WTC11 (cell line): ENCODE data around the gene CCDC89.

Experiments
- CREM ChIP-seq: sonication (generic); formaldehyde crosslinking; IDR thresholded peaks from 2 replicates; pipeline ENCODE4 v1.8.1; 2022; ENCODE audit warnings: mild to moderate bottlenecking, missing genetic modification reagents, moderate library complexity
- ESRRA ChIP-seq: sonication (generic); formaldehyde crosslinking; IDR thresholded peaks from 2 replicates; pipeline ENCODE4 v1.8.1; 2022; ENCODE audit warnings: mild to moderate bottlenecking, missing genetic modification reagents, borderline replicate concordance
- GABPB1 ChIP-seq: sonication (generic); formaldehyde crosslinking; IDR thresholded peaks from 2 replicates; pipeline ENCODE4 v1.8.1; 2023; ENCODE audit warnings: mild to moderate bottlenecking, missing genetic modification reagents
- KAT7 ChIP-seq: sonication (generic); formaldehyde crosslinking; IDR thresholded peaks from 2 replicates; pipeline ENCODE4 v1.8.1; 2023; ENCODE audit warnings: missing genetic modification reagents, mild to moderate bottlenecking, borderline replicate concordance
- NR2C2 ChIP-seq: sonication (generic); formaldehyde crosslinking; IDR thresholded peaks from 2 replicates; pipeline ENCODE4 v1.8.0; 2022; ENCODE audit warnings: mild to moderate bottlenecking, missing genetic modification reagents
- RELA ChIP-seq: sonication (generic); formaldehyde crosslinking; IDR thresholded peaks from 2 replicates; pipeline ENCODE4 v1.8.1; 2022; ENCODE audit warnings: missing genetic modification reagents, mild to moderate bottlenecking, borderline replicate concordance
- SP1 ChIP-seq: sonication (generic); formaldehyde crosslinking; conservative IDR thresholded peaks from 2 replicates; pipeline ENCODE4 v1.8.1; 2022; ENCODE audit warnings: missing genetic modification reagents
- TF ChIP-seq, protein P1 (sequence below): fragments of 200-600 bp; IDR thresholded peaks from 2 replicates; pipeline ENCODE4 v1.8.0; 2022; ENCODE audit warnings: antibody characterized with exemption
- TF ChIP-seq, protein P2 (sequence below): sonication (generic); formaldehyde crosslinking; IDR thresholded peaks from 2 replicates; pipeline ENCODE4 v1.8.1; 2023; ENCODE audit warnings: mild to moderate bottlenecking, moderate library complexity, missing genetic modification reagents
- TF ChIP-seq, protein P3 (sequence below): sonication (generic); formaldehyde crosslinking; IDR thresholded peaks from 2 replicates; pipeline ENCODE4 v1.8.0; 2022; ENCODE audit warnings: mild to moderate bottlenecking, missing genetic modification reagents
- TF ChIP-seq, protein P4 (sequence below): sonication (generic); formaldehyde crosslinking; conservative IDR thresholded peaks from 2 replicates; pipeline ENCODE4 v1.8.1; 2022; ENCODE audit warnings: mild to moderate bottlenecking, missing genetic modification reagents
- TF ChIP-seq, protein P5 (sequence below): fragments of 250-450 bp; sonication (Bioruptor Pico); conservative IDR thresholded peaks from 2 replicates; pipeline ENCODE4 v1.9.0; 2021; ENCODE audit warnings: mild to moderate bottlenecking

DNA sequence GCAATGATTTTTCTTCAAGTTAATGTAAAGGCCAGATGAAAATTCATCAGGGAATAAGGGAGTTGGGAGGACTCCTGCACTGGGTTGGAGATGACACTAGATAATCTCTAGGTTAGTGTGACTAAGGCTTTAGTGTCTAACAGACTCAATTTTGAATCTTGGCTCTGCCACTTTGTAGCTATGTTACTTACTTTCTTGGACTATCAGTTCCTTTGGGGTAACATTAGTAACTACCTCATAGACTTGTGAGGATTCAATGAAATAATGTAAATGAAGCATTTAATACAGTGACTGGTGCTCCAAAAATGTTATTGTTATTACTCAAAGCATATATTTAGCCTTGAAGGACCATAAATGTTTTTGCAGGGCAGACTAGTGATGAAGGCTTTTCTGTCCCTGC, 9.6 kb upstream of the CCDC89 start:
- no peak for TF ChIP-seq CREM
- no peak for TF ChIP-seq RELA
- TF ChIP-seq, protein P1, sequence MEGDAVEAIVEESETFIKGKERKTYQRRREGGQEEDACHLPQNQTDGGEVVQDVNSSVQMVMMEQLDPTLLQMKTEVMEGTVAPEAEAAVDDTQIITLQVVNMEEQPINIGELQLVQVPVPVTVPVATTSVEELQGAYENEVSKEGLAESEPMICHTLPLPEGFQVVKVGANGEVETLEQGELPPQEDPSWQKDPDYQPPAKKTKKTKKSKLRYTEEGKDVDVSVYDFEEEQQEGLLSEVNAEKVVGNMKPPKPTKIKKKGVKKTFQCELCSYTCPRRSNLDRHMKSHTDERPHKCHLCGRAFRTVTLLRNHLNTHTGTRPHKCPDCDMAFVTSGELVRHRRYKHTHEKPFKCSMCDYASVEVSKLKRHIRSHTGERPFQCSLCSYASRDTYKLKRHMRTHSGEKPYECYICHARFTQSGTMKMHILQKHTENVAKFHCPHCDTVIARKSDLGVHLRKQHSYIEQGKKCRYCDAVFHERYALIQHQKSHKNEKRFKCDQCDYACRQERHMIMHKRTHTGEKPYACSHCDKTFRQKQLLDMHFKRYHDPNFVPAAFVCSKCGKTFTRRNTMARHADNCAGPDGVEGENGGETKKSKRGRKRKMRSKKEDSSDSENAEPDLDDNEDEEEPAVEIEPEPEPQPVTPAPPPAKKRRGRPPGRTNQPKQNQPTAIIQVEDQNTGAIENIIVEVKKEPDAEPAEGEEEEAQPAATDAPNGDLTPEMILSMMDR: no peak
- no peak for TF ChIP-seq GABPB1 (CRISPR knock-in tag)
- no peak for TF ChIP-seq ESRRA (CRISPR knock-in tag)
- TF ChIP-seq, protein P2, sequence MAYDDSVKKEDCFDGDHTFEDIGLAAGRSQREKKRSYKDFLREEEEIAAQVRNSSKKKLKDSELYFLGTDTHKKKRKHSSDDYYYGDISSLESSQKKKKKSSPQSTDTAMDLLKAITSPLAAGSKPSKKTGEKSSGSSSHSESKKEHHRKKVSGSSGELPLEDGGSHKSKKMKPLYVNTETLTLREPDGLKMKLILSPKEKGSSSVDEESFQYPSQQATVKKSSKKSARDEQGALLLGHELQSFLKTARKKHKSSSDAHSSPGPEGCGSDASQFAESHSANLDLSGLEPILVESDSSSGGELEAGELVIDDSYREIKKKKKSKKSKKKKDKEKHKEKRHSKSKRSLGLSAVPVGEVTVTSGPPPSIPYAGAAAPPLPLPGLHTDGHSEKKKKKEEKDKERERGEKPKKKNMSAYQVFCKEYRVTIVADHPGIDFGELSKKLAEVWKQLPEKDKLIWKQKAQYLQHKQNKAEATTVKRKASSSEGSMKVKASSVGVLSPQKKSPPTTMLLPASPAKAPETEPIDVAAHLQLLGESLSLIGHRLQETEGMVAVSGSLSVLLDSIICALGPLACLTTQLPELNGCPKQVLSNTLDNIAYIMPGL (CRISPR knock-in tag): no peak
- TF ChIP-seq NR2C2 (CRISPR knock-in tag): no peak
- TF ChIP-seq, protein P3, sequence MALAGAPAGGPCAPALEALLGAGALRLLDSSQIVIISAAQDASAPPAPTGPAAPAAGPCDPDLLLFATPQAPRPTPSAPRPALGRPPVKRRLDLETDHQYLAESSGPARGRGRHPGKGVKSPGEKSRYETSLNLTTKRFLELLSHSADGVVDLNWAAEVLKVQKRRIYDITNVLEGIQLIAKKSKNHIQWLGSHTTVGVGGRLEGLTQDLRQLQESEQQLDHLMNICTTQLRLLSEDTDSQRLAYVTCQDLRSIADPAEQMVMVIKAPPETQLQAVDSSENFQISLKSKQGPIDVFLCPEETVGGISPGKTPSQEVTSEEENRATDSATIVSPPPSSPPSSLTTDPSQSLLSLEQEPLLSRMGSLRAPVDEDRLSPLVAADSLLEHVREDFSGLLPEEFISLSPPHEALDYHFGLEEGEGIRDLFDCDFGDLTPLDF (CRISPR knock-in tag): no peak
- no peak for TF ChIP-seq SP1
- TF ChIP-seq, protein P4, sequence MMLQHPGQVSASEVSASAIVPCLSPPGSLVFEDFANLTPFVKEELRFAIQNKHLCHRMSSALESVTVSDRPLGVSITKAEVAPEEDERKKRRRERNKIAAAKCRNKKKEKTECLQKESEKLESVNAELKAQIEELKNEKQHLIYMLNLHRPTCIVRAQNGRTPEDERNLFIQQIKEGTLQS (CRISPR knock-in tag): no peak
- no peak for TF ChIP-seq KAT7
- TF ChIP-seq, protein P5, sequence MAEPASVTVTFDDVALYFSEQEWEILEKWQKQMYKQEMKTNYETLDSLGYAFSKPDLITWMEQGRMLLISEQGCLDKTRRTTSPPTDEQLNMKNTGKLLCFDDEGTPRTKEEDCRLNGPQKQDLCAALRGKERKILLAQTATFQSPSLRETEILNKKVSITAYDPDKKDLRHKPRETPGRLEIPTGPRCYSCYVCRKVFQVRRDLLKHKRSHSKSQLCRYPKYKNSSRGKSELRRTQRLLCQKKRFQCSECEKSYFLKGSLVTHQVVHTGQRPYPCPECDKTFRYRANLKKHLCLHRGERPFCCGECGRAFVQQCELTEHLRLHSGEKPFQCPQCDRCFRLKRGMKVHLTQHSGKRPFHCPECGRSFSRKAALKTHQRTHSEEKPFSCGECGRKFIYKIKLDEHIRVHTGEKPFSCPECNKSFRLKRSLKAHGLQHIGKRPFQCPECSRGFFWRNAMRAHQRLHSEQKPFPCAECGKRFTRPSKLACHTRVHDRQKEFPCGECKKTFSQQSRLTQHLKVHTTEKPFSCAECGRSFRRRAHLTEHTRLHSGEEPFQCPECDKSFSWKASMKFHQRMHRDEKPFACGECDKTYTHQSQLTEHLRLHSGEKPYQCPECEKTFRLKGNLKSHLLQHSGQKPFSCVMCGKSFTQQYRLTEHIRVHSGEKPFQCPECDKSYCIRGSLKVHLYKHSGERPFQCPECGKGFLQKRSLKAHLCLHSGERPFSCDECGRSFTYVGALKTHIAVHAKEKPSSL (CRISPR knock-in tag): no peak
